Activated CD4-positive, alpha-beta T cell treated with anti-CD3 and anti-CD28 coated beads, Interleukin-2, amount 10 ng/mL, durations not matched to agents 7 days and 5 days (primary cell): ENCODE data around the gene GBF1. TPM values are rescaled to one million over a fixed set of nuclear protein-coding genes. Genes with fewer than 3 reads are reported as not detected.

ENCODE experiments used
- CTCF ChIA-PET: fragments of 350-600 bp; sonication (Branson Sonifier 250); formaldehyde crosslinking; loops from one replicate; lab custom pipeline; 2021; ENCODE audit warnings: antibody characterized with exemption; lab: Charles Lee
- POLR2A ChIA-PET: fragments of 350-600 bp; sonication (Branson Sonifier 250); formaldehyde crosslinking; loops from one replicate; lab custom pipeline; 2021; ENCODE audit warnings: antibody characterized with exemption; lab: Charles Lee
- DNase-seq: peaks from one replicate; pipeline ENCODE4 v3.0.0-alpha.2; 2020
- H3K27ac Mint-ChIP-seq: one replicate; pipeline ENCODE4 v1.8.0; 2021; ENCODE audit warnings: mild to moderate bottlenecking, moderate library complexity, mixed read lengths
- H3K27me3 Mint-ChIP-seq: one replicate; pipeline ENCODE4 v1.8.0; 2021; ENCODE audit warnings: mixed read lengths
- H3K36me3 Mint-ChIP-seq: one replicate; pipeline ENCODE4 v1.8.0; 2021; ENCODE audit warnings: low read depth, mixed read lengths
- H3K4me1 Mint-ChIP-seq: one replicate; pipeline ENCODE4 v1.8.0; 2021; ENCODE audit warnings: mixed read lengths
- H3K4me3 Mint-ChIP-seq: one replicate; pipeline ENCODE4 v1.8.0; 2021; ENCODE audit warnings: mild to moderate bottlenecking, moderate library complexity, mixed read lengths
- H3K9me3 Mint-ChIP-seq: one replicate; pipeline ENCODE4 v1.8.0; 2021; ENCODE audit warnings: mixed read lengths
- total RNA-seq, 2 experiments: library from RNA; stranded (reverse); gene quantifications; one replicate each; pipeline ENCODE4 v1.2.3, GENCODE V29; 2021

The GBF1 gene
- total RNA-seq, 2 experiments from 2014 or later = 42.4 to 44.6 TPM

- Mint-ChIP-seq H3K27ac (no peak overlapping the region), H3K36me3 (peaks cover 2% of the 10 kb centered on the region), H3K9me3 (no peaks in the 10 kb centered on the region), H3K27me3 (no peaks in the 10 kb centered on the region), H3K4me3 (no peak overlapping the region), H3K4me1 (peaks cover 28% of the 10 kb centered on the region)
- ChIA-PET POLR2A (no interaction called here), CTCF (interaction anchor here (0.8 to 1.4 kb wide), 6 partner anchors 10 to 83 kb away, joined by 3 to 4 read pairs (median 3); no protein-coding TSS in a partner anchor)
- DNase-seq = no peak
Observed at GRCh38 chr10:102312683-102313082, 67.4 kb downstream of the GBF1 start.

GRCh38 chr10:102313221-102313896 is 68.0 kb downstream of the GBF1 start:
- Mint-ChIP-seq H3K27ac (no peak overlapping the region), H3K9me3 (no peaks in the 10 kb centered on the region), H3K36me3 (no peaks in the 10 kb centered on the region), H3K4me3 (no peak overlapping the region), H3K4me1 (peaks cover 28% of the 10 kb centered on the region), H3K27me3 (no peaks in the 10 kb centered on the region)
- POLR2A ChIA-PET = no interaction called here
- CTCF ChIA-PET = interaction anchor here (0.5 to 1.3 kb wide), 8 partner anchors 9 to 161 kb away, joined by 3 to 5 read pairs (median 3); no protein-coding TSS in a partner anchor
- no peak for DNase-seq

GRCh38 chr10:102314801-102315200 is 69.5 kb downstream of the GBF1 start:
- CTCF ChIA-PET = interaction anchor here (1.3 kb wide), 1 partner anchor 88 kb away, joined by 3 read pairs; no protein-coding TSS in a partner anchor
- no peaks in the 10 kb centered on the region for H3K27me3 Mint-ChIP-seq

GRCh38 chr10:102316421-102316820 is 71.1 kb downstream of the GBF1 start:
- Mint-ChIP-seq H3K4me1 (peaks cover 15% of the 10 kb centered on the region), H3K27me3 (no peaks in the 10 kb centered on the region), H3K27ac (no peak overlapping the region), H3K4me3 (no peak overlapping the region), H3K36me3 (peaks cover 4% of the 10 kb centered on the region), H3K9me3 (no peaks in the 10 kb centered on the region)
- no peak for DNase-seq
- POLR2A ChIA-PET = no interaction called here
- CTCF ChIA-PET = no interaction called here

More at GRCh38 chr10:102314801-102315200, 69.5 kb downstream of the GBF1 start:
- H3K4me1 Mint-ChIP-seq = peaks cover 29% of the 10 kb centered on the region
- no peak overlapping the region for H3K27ac Mint-ChIP-seq
- H3K9me3 Mint-ChIP-seq = no peaks in the 10 kb centered on the region
- H3K4me3 Mint-ChIP-seq = no peak overlapping the region
- DNase-seq = no peak
- POLR2A ChIA-PET = no interaction called here
- H3K36me3 Mint-ChIP-seq = no peaks in the 10 kb centered on the region

- H3K4me3 Mint-ChIP-seq = no peak overlapping the region
- H3K36me3 Mint-ChIP-seq = peaks cover 4% of the 10 kb centered on the region
- H3K4me1 Mint-ChIP-seq = peaks cover 24% of the 10 kb centered on the region
Observed at GRCh38 chr10:102322914-102323313, 77.6 kb downstream of the GBF1 start.

GRCh38 chr10:102324061-102324460 is 78.7 kb downstream of the GBF1 start:
- no peak for DNase-seq
- Mint-ChIP-seq H3K4me3 (no peak overlapping the region), H3K27me3 (no peaks in the 10 kb centered on the region), H3K27ac (no peak overlapping the region), H3K4me1 (peaks cover 24% of the 10 kb centered on the region), H3K9me3 (no peaks in the 10 kb centered on the region), H3K36me3 (peaks cover 4% of the 10 kb centered on the region)
- ChIA-PET POLR2A (no interaction called here), CTCF (interaction anchor here (0.6 to 1.3 kb wide), 3 partner anchors 32 to 327 kb away, joined by 3 to 6 read pairs (median 4); no protein-coding TSS in a partner anchor)

More at GRCh38 chr10:102322914-102323313, 77.6 kb downstream of the GBF1 start:
- CTCF ChIA-PET = interaction anchor here (0.6 to 1.6 kb wide), 5 partner anchors 10 to 1366 kb away, joined by 3 to 4 read pairs (median 3); no protein-coding TSS in a partner anchor
- Mint-ChIP-seq H3K27ac (peak overlapping the region; percentile 54), H3K27me3 (no peaks in the 10 kb centered on the region), H3K9me3 (no peaks in the 10 kb centered on the region)
- POLR2A ChIA-PET = interaction anchor here (0.6 to 0.7 kb wide), 2 partner anchors 160 to 260 kb away, joined by 3 to 4 read pairs; no protein-coding TSS in a partner anchor
- peak; percentile 67 for DNase-seq

- H3K4me3 Mint-ChIP-seq = no peak overlapping the region
- POLR2A ChIA-PET = no interaction called here
- CTCF ChIA-PET = interaction anchor here (0.6 to 1.4 kb wide), 4 partner anchors 10 to 56 kb away, joined by 3 read pairs; no protein-coding TSS in a partner anchor
- H3K36me3 Mint-ChIP-seq = peaks cover 2% of the 10 kb centered on the region
- no peaks in the 10 kb centered on the region for H3K27me3 Mint-ChIP-seq
- no peak for DNase-seq
- no peak overlapping the region for H3K27ac Mint-ChIP-seq
- H3K9me3 Mint-ChIP-seq = no peaks in the 10 kb centered on the region
- peaks cover 21% of the 10 kb centered on the region for H3K4me1 Mint-ChIP-seq
Observed at GRCh38 chr10:102326031-102326430, 80.7 kb downstream of the GBF1 start.

DNA sequence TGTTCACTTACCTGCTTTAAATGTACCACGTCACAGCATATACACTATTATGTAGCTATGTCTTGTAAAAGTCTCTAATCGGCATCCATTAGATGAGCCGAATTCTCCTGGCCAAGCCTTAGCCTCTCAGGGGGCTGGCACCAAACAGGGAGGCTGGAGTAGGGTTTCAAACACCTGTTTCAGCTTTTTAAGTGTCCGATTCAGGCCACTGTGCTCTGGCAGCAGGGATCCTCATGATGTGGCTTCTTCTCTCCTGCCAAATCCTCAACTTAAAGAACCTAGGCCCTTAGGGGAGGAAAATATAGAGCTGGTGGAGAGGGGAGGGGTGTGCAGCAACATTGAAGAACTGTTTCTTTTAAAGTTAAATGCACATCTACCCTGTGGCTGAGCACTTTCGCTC is 81.7 kb downstream of the GBF1 start:
- DNase-seq = no peak
- H3K9me3 Mint-ChIP-seq = no peaks in the 10 kb centered on the region
- H3K4me1 Mint-ChIP-seq = peaks cover 21% of the 10 kb centered on the region
- H3K27ac Mint-ChIP-seq = no peak overlapping the region
- ChIA-PET CTCF (interaction anchor here (0.6 to 1.4 kb wide), 4 partner anchors 9 to 153 kb away, joined by 3 read pairs; no protein-coding TSS in a partner anchor), POLR2A (no interaction called here)
- H3K4me3 Mint-ChIP-seq = no peak overlapping the region
- no peaks in the 10 kb centered on the region for H3K27me3 Mint-ChIP-seq
- H3K36me3 Mint-ChIP-seq = no peaks in the 10 kb centered on the region

GRCh38 chr10:102327641-102328040 is 82.3 kb downstream of the GBF1 start:
- Mint-ChIP-seq H3K27ac (no peak overlapping the region), H3K27me3 (no peaks in the 10 kb centered on the region), H3K9me3 (no peaks in the 10 kb centered on the region), H3K4me1 (peaks cover 14% of the 10 kb centered on the region), H3K36me3 (no peaks in the 10 kb centered on the region), H3K4me3 (no peak overlapping the region)
- no peak for DNase-seq
- CTCF ChIA-PET = interaction anchor here (1.1 to 2.1 kb wide), 3 partner anchors 8 to 98 kb away, joined by 3 to 7 read pairs (median 3); no protein-coding TSS in a partner anchor
- POLR2A ChIA-PET = no interaction called here

DNA sequence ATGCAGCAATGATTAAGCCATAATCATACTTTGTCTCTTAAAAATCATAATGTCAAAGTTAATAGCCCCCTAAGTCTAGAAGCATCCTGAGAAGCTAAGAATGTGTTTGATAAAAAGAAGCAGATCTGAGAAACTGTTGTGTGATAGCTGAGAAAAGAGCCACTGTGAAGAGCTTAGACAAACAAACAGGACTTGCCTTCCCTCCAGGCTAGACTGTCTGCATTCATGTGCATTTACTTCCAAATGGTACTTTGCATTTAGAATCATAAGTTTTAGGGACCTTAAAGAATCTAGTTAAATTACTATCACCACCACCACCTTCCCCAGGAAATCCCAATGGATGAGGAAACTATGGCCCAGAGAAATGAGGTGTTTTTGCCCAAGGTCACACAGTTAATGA is 87.4 kb downstream of the GBF1 start:
- Mint-ChIP-seq H3K9me3 (no peaks in the 10 kb centered on the region), H3K27ac (no peak overlapping the region), H3K27me3 (no peaks in the 10 kb centered on the region), H3K4me3 (no peak overlapping the region), H3K4me1 (no peaks in the 10 kb centered on the region), H3K36me3 (peaks cover 5% of the 10 kb centered on the region)
- ChIA-PET CTCF (interaction anchor here (0.6 to 1.8 kb wide), 7 partner anchors 17 to 110 kb away, joined by 3 to 9 read pairs (median 3); no protein-coding TSS in a partner anchor), POLR2A (no interaction called here)
- no peak for DNase-seq

GRCh38 chr10:102334101-102334500 is 88.8 kb downstream of the GBF1 start:
- Mint-ChIP-seq H3K36me3 (peaks cover 8% of the 10 kb centered on the region), H3K4me3 (no peak overlapping the region), H3K4me1 (no peaks in the 10 kb centered on the region), H3K9me3 (no peaks in the 10 kb centered on the region), H3K27me3 (no peaks in the 10 kb centered on the region), H3K27ac (no peak overlapping the region)
- ChIA-PET POLR2A (no interaction called here), CTCF (interaction anchor here (0.6 to 1.8 kb wide), 8 partner anchors 8 to 257 kb away, joined by 3 to 9 read pairs (median 4); no protein-coding TSS in a partner anchor)
- no peak for DNase-seq

DNA sequence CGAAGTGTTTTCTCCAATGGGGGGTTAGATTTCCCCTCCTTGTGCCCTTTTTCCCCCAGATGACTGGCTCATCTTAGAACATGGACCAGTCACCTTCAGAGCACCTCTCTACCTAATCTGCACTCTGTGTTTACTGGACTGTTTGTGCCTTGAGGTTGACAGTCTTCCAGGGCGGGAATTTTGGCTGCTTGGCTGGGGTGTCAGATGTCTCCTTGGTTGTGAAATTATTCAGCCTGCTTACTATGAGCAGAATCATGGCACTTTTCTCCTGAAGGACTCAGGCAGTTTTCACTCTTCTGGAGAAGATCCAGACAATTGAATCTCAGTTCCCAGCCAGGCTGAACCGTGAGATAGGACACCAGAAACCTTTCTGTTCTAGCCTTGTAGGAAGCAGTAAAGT is 89.9 kb downstream of the GBF1 start:
- Mint-ChIP-seq H3K27me3 (no peaks in the 10 kb centered on the region), H3K27ac (no peak overlapping the region), H3K4me1 (no peaks in the 10 kb centered on the region), H3K9me3 (no peaks in the 10 kb centered on the region), H3K36me3 (peaks cover 8% of the 10 kb centered on the region), H3K4me3 (no peak overlapping the region)
- no peak for DNase-seq
- CTCF ChIA-PET = interaction anchor here (1.0 kb wide), 1 partner anchor 9 kb away, joined by 3 read pairs; no protein-coding TSS in a partner anchor
- POLR2A ChIA-PET = no interaction called here
